ENCODE data around the gene ADAMTSL1.

Gene ADAMTSL1

GRCh38 chr9:18504707-18505106 lies 30.8 kb downstream of the ADAMTSL1 start:
- DNase-seq, result no peak

GRCh38 chr9:18507151-18507550 lies 33.2 kb downstream of the ADAMTSL1 start:
- no peak for DNase-seq

- no peak for DNase-seq
Observed at GRCh38 chr9:18516514-18516913, 42.6 kb downstream of the ADAMTSL1 start.

GRCh38 chr9:18516965-18517364 lies 43.0 kb downstream of the ADAMTSL1 start:
- DNase-seq, result no peak

GRCh38 chr9:18520416-18521047 lies 46.6 kb downstream of the ADAMTSL1 start:
- DNase-seq, result no peak

GRCh38 chr9:18526685-18527084 lies 52.7 kb downstream of the ADAMTSL1 start:
- no peak for DNase-seq

GRCh38 chr9:18531136-18532065 lies 57.4 kb downstream of the ADAMTSL1 start:
- no peak for DNase-seq

GRCh38 chr9:18534611-18535010 lies 60.7 kb downstream of the ADAMTSL1 start:
- DNase-seq, result no peak

GRCh38 chr9:18536554-18536953 lies 62.6 kb downstream of the ADAMTSL1 start:
- DNase-seq, result no peak

- DNase-seq, result no peak
Observed at GRCh38 chr9:18539203-18539693, 65.3 kb downstream of the ADAMTSL1 start.

- DNase-seq, result no peak
Observed at GRCh38 chr9:18542837-18543405, 69.0 kb downstream of the ADAMTSL1 start.

GRCh38 chr9:18543406-18544192 lies 69.6 kb downstream of the ADAMTSL1 start:
- no peak for DNase-seq

- no peak for DNase-seq
Observed at GRCh38 chr9:18544456-18544855, 70.5 kb downstream of the ADAMTSL1 start.

GRCh38 chr9:18545636-18546360 lies 71.8 kb downstream of the ADAMTSL1 start:
- no peak for DNase-seq

GRCh38 chr9:18548456-18548855 lies 74.5 kb downstream of the ADAMTSL1 start:
- DNase-seq, result no peak

GRCh38 chr9:18549772-18550171 lies 75.8 kb downstream of the ADAMTSL1 start:
- DNase-seq, result no peak

GRCh38 chr9:18550286-18550685 lies 76.3 kb downstream of the ADAMTSL1 start:
- DNase-seq, result no peak

- no peak for DNase-seq
Observed at GRCh38 chr9:18554244-18554643, 80.3 kb downstream of the ADAMTSL1 start.

- no peak for DNase-seq
Observed at GRCh38 chr9:18555105-18555883, 81.3 kb downstream of the ADAMTSL1 start.

GRCh38 chr9:18564018-18564880 lies 90.3 kb downstream of the ADAMTSL1 start:
- DNase-seq, result no peak
